Measurements from ENCODE around the gene EEFSEC.

Gene EEFSEC

GRCh38 chr3:128452120-128452519 is 298.8 kb downstream of the EEFSEC start:
- Histone ChIP-seq H3K4me2 (ENCODE audit: insufficient read depth, low read length, poor library complexity, severe bottlenecking) (no peak overlapping the region), H2AFZ (ENCODE audit: low read length) (no peak overlapping the region), H2BK5ac (ENCODE audit: low read length) (no peak overlapping the region), H3K36me3 (replicated peaks in 1 of 2; ENCODE audit: control insufficient read depth in 2 of 2, insufficient read depth in 2 of 2, low read length in 2 of 2) (no peaks in the 10 kb centered on the region), H3K4me3 (ENCODE audit: low read length in 2 of 2) (no peak overlapping the region), H2BK120ac (ENCODE audit: low read depth, low read length) (no peak overlapping the region), H4K91ac (ENCODE audit: low read depth, low read length, poor library complexity) (no peak overlapping the region), H3K9ac (ENCODE audit: low read depth, low read length, poor library complexity) (no peak overlapping the region), H2AK5ac (ENCODE audit: low read depth, low read length) (peak overlapping the region; percentile 32), H2BK15ac (ENCODE audit: low read length) (no peak overlapping the region), H3K18ac (ENCODE audit: low read length) (no peak overlapping the region), H3K27me3 (ENCODE audit: control insufficient read depth in 3 of 3, insufficient read depth in 3 of 3, low read depth in 1 of 3, low read length in 3 of 3) (peaks cover 0 to 86% (median 0%) of the 10 kb centered on the region in 3 experiments), H3K4me1 (ENCODE audit: control insufficient read depth in 2 of 2, insufficient read depth in 1 of 2, low read depth in 1 of 2, low read length in 2 of 2) (peaks cover 0 to 5% of the 10 kb centered on the region in 2 donors), H3K9me3 (replicated peaks in 1 of 2; ENCODE audit: control insufficient read depth in 2 of 2, insufficient read depth in 1 of 2, low read depth in 1 of 2, low read length in 2 of 2) (peaks cover 0 to 2% of the 10 kb centered on the region in 2 donors), H2BK12ac (ENCODE audit: low read length) (peak overlapping the region; percentile 69), H3K79me1 (ENCODE audit: low read depth, low read length) (no peaks in the 10 kb centered on the region), H3K4ac (ENCODE audit: low read length) (no peak overlapping the region), H4K8ac (ENCODE audit: low read depth, low read length) (no peak overlapping the region), H3K23ac (ENCODE audit: low read depth, low read length, poor library complexity) (peak overlapping the region; percentile 40), H3K14ac (ENCODE audit: low read length) (no peak overlapping the region), H3K27ac (replicated peaks; ENCODE audit: low read length) (no peak overlapping the region)
- no peak for DNase-seq (ENCODE audit: low spot score)
- WGBS, 2 donors (ENCODE audit: extremely low coverage in 2 of 2, insufficient read length in 2 of 2, insufficient replicate concordance in 1 of 2) = no CpG with 5 or more reads among the region's 9 CpGs

- H3K79me1 ChIP-seq (ENCODE audit: low read depth, low read length) = no peaks in the 10 kb centered on the region
- no peak for DNase-seq (ENCODE audit: low spot score)
- H3K4me2 ChIP-seq (ENCODE audit: insufficient read depth, low read length, poor library complexity, severe bottlenecking) = no peak overlapping the region
- no peak overlapping the region for H2BK15ac ChIP-seq (ENCODE audit: low read length)
- no peaks in the 10 kb centered on the region for H3K36me3 ChIP-seq (replicated peaks in 1 of 2; ENCODE audit: control insufficient read depth in 2 of 2, insufficient read depth in 2 of 2, low read length in 2 of 2)
- no peak overlapping the region for H4K91ac ChIP-seq (ENCODE audit: low read depth, low read length, poor library complexity)
- H2BK120ac ChIP-seq (ENCODE audit: low read depth, low read length) = no peak overlapping the region
- H2BK5ac ChIP-seq (ENCODE audit: low read length) = no peak overlapping the region
- no peak overlapping the region for H3K4me3 ChIP-seq (ENCODE audit: low read length in 2 of 2)
- no peak overlapping the region for H4K8ac ChIP-seq (ENCODE audit: low read depth, low read length)
- no peak overlapping the region for H2BK12ac ChIP-seq (ENCODE audit: low read length)
- no peak overlapping the region for H3K18ac ChIP-seq (ENCODE audit: low read length)
- H3K4me1 ChIP-seq (ENCODE audit: control insufficient read depth in 2 of 2, insufficient read depth in 1 of 2, low read depth in 1 of 2, low read length in 2 of 2) = peaks cover 0 to 7% of the 10 kb centered on the region in 2 donors
- H2AK5ac ChIP-seq (ENCODE audit: low read depth, low read length) = peak overlapping the region; percentile 32
- H3K27ac ChIP-seq (replicated peaks; ENCODE audit: low read length) = no peak overlapping the region
- H3K23ac ChIP-seq (ENCODE audit: low read depth, low read length, poor library complexity) = no peak overlapping the region
- H3K14ac ChIP-seq (ENCODE audit: low read length) = no peak overlapping the region
- peaks cover 0 to 2% of the 10 kb centered on the region in 2 donors for H3K9me3 ChIP-seq (replicated peaks in 1 of 2; ENCODE audit: control insufficient read depth in 2 of 2, insufficient read depth in 1 of 2, low read depth in 1 of 2, low read length in 2 of 2)
- H3K9ac ChIP-seq (ENCODE audit: low read depth, low read length, poor library complexity) = no peak overlapping the region
- no CpG with 5 or more reads among the region's 21 CpGs for WGBS, 2 donors (ENCODE audit: extremely low coverage in 2 of 2, insufficient read length in 2 of 2, insufficient replicate concordance in 1 of 2)
- peaks cover 0 to 85% (median 0%) of the 10 kb centered on the region in 3 experiments for H3K27me3 ChIP-seq (ENCODE audit: control insufficient read depth in 3 of 3, insufficient read depth in 3 of 3, low read depth in 1 of 3, low read length in 3 of 3)
- no peak overlapping the region for H3K4ac ChIP-seq (ENCODE audit: low read length)
- H2AFZ ChIP-seq (ENCODE audit: low read length) = no peak overlapping the region
Observed at GRCh38 chr3:128452678-128453275, 299.5 kb downstream of the EEFSEC start.

GRCh38 chr3:128453501-128454309 is 300.4 kb downstream of the EEFSEC start:
- H3K4me2 ChIP-seq (ENCODE audit: insufficient read depth, low read length, poor library complexity, severe bottlenecking) = no peak overlapping the region
- peak overlapping the region; percentile 40 for H2BK5ac ChIP-seq (ENCODE audit: low read length)
- H3K9me3 ChIP-seq (replicated peaks in 1 of 2; ENCODE audit: control insufficient read depth in 2 of 2, insufficient read depth in 1 of 2, low read depth in 1 of 2, low read length in 2 of 2) = peaks cover 0 to 2% of the 10 kb centered on the region in 2 donors
- H4K8ac ChIP-seq (ENCODE audit: low read depth, low read length) = no peak overlapping the region
- no peak overlapping the region for H3K27ac ChIP-seq (replicated peaks; ENCODE audit: low read length)
- peak overlapping the region; percentile 55 for H3K18ac ChIP-seq (ENCODE audit: low read length)
- H3K36me3 ChIP-seq (replicated peaks in 1 of 2; ENCODE audit: control insufficient read depth in 2 of 2, insufficient read depth in 2 of 2, low read length in 2 of 2) = no peaks in the 10 kb centered on the region
- no peak for DNase-seq (ENCODE audit: low spot score)
- no peak overlapping the region for H3K9ac ChIP-seq (ENCODE audit: low read depth, low read length, poor library complexity)
- peak overlapping the region; percentile 37 for H2BK120ac ChIP-seq (ENCODE audit: low read depth, low read length)
- H3K79me1 ChIP-seq (ENCODE audit: low read depth, low read length) = no peaks in the 10 kb centered on the region
- no peak overlapping the region for H4K91ac ChIP-seq (ENCODE audit: low read depth, low read length, poor library complexity)
- no peak overlapping the region for H2BK15ac ChIP-seq (ENCODE audit: low read length)
- H2AFZ ChIP-seq (ENCODE audit: low read length) = no peak overlapping the region
- H2AK5ac ChIP-seq (ENCODE audit: low read depth, low read length) = no peak overlapping the region
- no peak overlapping the region for H2BK12ac ChIP-seq (ENCODE audit: low read length)
- peaks cover 0 to 89% (median 0%) of the 10 kb centered on the region in 3 experiments for H3K27me3 ChIP-seq (ENCODE audit: control insufficient read depth in 3 of 3, insufficient read depth in 3 of 3, low read depth in 1 of 3, low read length in 3 of 3)
- H3K14ac ChIP-seq (ENCODE audit: low read length) = no peak overlapping the region
- no peak overlapping the region for H3K4ac ChIP-seq (ENCODE audit: low read length)
- peaks cover 0 to 7% of the 10 kb centered on the region in 2 donors for H3K4me1 ChIP-seq (ENCODE audit: control insufficient read depth in 2 of 2, insufficient read depth in 1 of 2, low read depth in 1 of 2, low read length in 2 of 2)
- peak overlapping the region; percentile 13 for H3K23ac ChIP-seq (ENCODE audit: low read depth, low read length, poor library complexity)
- no peak overlapping the region for H3K4me3 ChIP-seq (ENCODE audit: low read length in 2 of 2)
- WGBS, 2 donors (ENCODE audit: extremely low coverage in 2 of 2, insufficient read length in 2 of 2, insufficient replicate concordance in 1 of 2) = no CpG with 5 or more reads among the region's 21 CpGs

- H2AK5ac ChIP-seq (ENCODE audit: low read depth, low read length) = no peak overlapping the region
- DNase-seq (ENCODE audit: low spot score) = no peak
- H3K79me1 ChIP-seq (ENCODE audit: low read depth, low read length) = no peaks in the 10 kb centered on the region
- H3K18ac ChIP-seq (ENCODE audit: low read length) = peak overlapping the region; percentile 44
- H2BK5ac ChIP-seq (ENCODE audit: low read length) = peak overlapping the region; percentile 40
- peaks cover 0 to 7% of the 10 kb centered on the region in 2 donors for H3K4me1 ChIP-seq (ENCODE audit: control insufficient read depth in 2 of 2, insufficient read depth in 1 of 2, low read depth in 1 of 2, low read length in 2 of 2)
- H3K27me3 ChIP-seq (ENCODE audit: control insufficient read depth in 3 of 3, insufficient read depth in 3 of 3, low read depth in 1 of 3, low read length in 3 of 3) = peaks cover 0 to 91% (median 0%) of the 10 kb centered on the region in 3 experiments
- no peak overlapping the region for H3K14ac ChIP-seq (ENCODE audit: low read length)
- H2BK12ac ChIP-seq (ENCODE audit: low read length) = no peak overlapping the region
- no peak overlapping the region for H3K4me2 ChIP-seq (ENCODE audit: insufficient read depth, low read length, poor library complexity, severe bottlenecking)
- H4K91ac ChIP-seq (ENCODE audit: low read depth, low read length, poor library complexity) = no peak overlapping the region
- H4K8ac ChIP-seq (ENCODE audit: low read depth, low read length) = no peak overlapping the region
- H3K23ac ChIP-seq (ENCODE audit: low read depth, low read length, poor library complexity) = no peak overlapping the region
- H3K9me3 ChIP-seq (replicated peaks in 1 of 2; ENCODE audit: control insufficient read depth in 2 of 2, insufficient read depth in 1 of 2, low read depth in 1 of 2, low read length in 2 of 2) = peaks cover 0 to 2% of the 10 kb centered on the region in 2 donors
- no peak overlapping the region for H3K4me3 ChIP-seq (ENCODE audit: low read length in 2 of 2)
- peak overlapping the region; percentile 24 for H3K4ac ChIP-seq (ENCODE audit: low read length)
- no peak overlapping the region for H3K27ac ChIP-seq (replicated peaks; ENCODE audit: low read length)
- WGBS, 2 donors (ENCODE audit: extremely low coverage in 2 of 2, insufficient read length in 2 of 2, insufficient replicate concordance in 1 of 2) = no CpG with 5 or more reads among the region's 2 CpGs
- no peak overlapping the region for H2BK15ac ChIP-seq (ENCODE audit: low read length)
- no peak overlapping the region for H2AFZ ChIP-seq (ENCODE audit: low read length)
- no peak overlapping the region for H2BK120ac ChIP-seq (ENCODE audit: low read depth, low read length)
- no peak overlapping the region for H3K9ac ChIP-seq (ENCODE audit: low read depth, low read length, poor library complexity)
- H3K36me3 ChIP-seq (replicated peaks in 1 of 2; ENCODE audit: control insufficient read depth in 2 of 2, insufficient read depth in 2 of 2, low read length in 2 of 2) = no peaks in the 10 kb centered on the region
Observed at GRCh38 chr3:128454310-128454618, 301.0 kb downstream of the EEFSEC start.
